T-cell (primary cell): Measurements from ENCODE around the gene CUX1. TPM values are rescaled to one million over a fixed set of nuclear protein-coding genes. Genes with fewer than 3 reads are reported as not detected.

Experiments
- ATAC-seq, 4 experiments: fragments of 200-7000 bp in 3 of 4; fragments of 150-1000 bp in 1 of 4; cut with Tn5 transposase; replicated peaks in 1 of 4; 1 replicate in 3 of 4; 2 replicates in 1 of 4; pipeline ENCODE4 v1.10.0; 2021; ENCODE audit warnings: moderate library complexity in 3 of 4, mild to moderate bottlenecking in 2 of 4, moderate number of reproducible peaks in 1 of 4
- CTCF ChIA-PET, 2 donors: fragments of 300-600 bp; sonication (Branson Sonifier 250); formaldehyde crosslinking; loops; one replicate each; lab custom pipeline; 2022; ENCODE audit warnings: antibody characterized with exemption in 2 of 2; lab: Charles Lee
- POLR2A ChIA-PET, 2 donors: fragments of 300-600 bp; sonication (Branson Sonifier 250); formaldehyde crosslinking; loops; one replicate each; lab custom pipeline; 2022; ENCODE audit warnings: antibody characterized with exemption in 2 of 2; lab: Charles Lee
- DNase-seq, 35 experiments: peaks; one replicate each; pipeline versions ENCODE4 v3.0.0 to v3.0.0-alpha.2; 2013 to 2023
- H3K27ac ChIP-seq: one replicate; pipeline ENCODE4 v1.5.1; 2013; ENCODE audit warnings: low read length
- H3K27me3 ChIP-seq, 2 experiments: replicated peaks in 1 of 2; 1 replicate in 1 of 2; 2 replicates in 1 of 2; pipeline versions ENCODE4 v1.6.1 to v1.7.0; 2013; ENCODE audit warnings: low read length in 1 of 2, mixed read lengths in 1 of 2; ENCODE audit not compliant: control insufficient read depth in 2 of 2, insufficient read depth in 2 of 2; ENCODE audit errors: extremely low read depth in 1 of 2
- H3K36me3 ChIP-seq, 2 donors: 1 replicate in 1 of 2; 2 replicates in 1 of 2; pipeline versions ENCODE4 v1.6.1 to v1.7.0; 2013; ENCODE audit warnings: low read length in 1 of 2; ENCODE audit not compliant: control insufficient read depth in 2 of 2, insufficient read depth in 1 of 2; ENCODE audit errors: extremely low read depth in 1 of 2
- H3K4me1 ChIP-seq, 2 experiments: 1 replicate in 1 of 2; 2 replicates in 1 of 2; pipeline versions ENCODE4 v1.6.1 to v1.7.0; 2013; ENCODE audit warnings: low read length in 2 of 2, mixed read lengths in 1 of 2; ENCODE audit not compliant: insufficient read depth in 2 of 2, control insufficient read depth in 1 of 2; ENCODE audit errors: extremely low read depth in 1 of 2
- H3K4me3 ChIP-seq, 2 donors: 1 replicate in 1 of 2; 2 replicates in 1 of 2; pipeline versions ENCODE4 v1.5.1 to v1.7.0; 2013; ENCODE audit warnings: mild to moderate bottlenecking in 2 of 2, low read length in 1 of 2, moderate library complexity in 1 of 2; ENCODE audit not compliant: control insufficient read depth in 1 of 2; ENCODE audit errors: extremely low read depth in 1 of 2
- H3K9me3 ChIP-seq: 2 replicates; pipeline ENCODE4 v1.7.0; 2013
- H3K27ac Mint-ChIP-seq, 2 donors: one replicate each; pipeline ENCODE4 v1.8.0; 2020 to 2021; ENCODE audit warnings: mild to moderate bottlenecking in 2 of 2, mixed read lengths in 2 of 2
- H3K27me3 Mint-ChIP-seq, 2 donors: one replicate each; pipeline ENCODE4 v1.8.0; 2021 to 2022; ENCODE audit warnings: mixed read lengths in 2 of 2
- H3K36me3 Mint-ChIP-seq: one replicate; pipeline ENCODE4 v1.8.0; 2021; ENCODE audit warnings: mixed read lengths
- H3K4me1 Mint-ChIP-seq, 3 donors: one replicate each; pipeline ENCODE4 v1.8.0; 2020 to 2022; ENCODE audit warnings: mixed read lengths in 3 of 3, mild to moderate bottlenecking in 1 of 3
- H3K4me3 Mint-ChIP-seq, 3 donors: one replicate each; pipeline ENCODE4 v1.8.0; 2020 to 2022; ENCODE audit warnings: mild to moderate bottlenecking in 3 of 3, mixed read lengths in 3 of 3, moderate library complexity in 3 of 3
- H3K9me3 Mint-ChIP-seq, 3 donors: one replicate each; pipeline ENCODE4 v1.8.0; 2020 to 2022; ENCODE audit warnings: mixed read lengths in 3 of 3
- WGBS: methylation state at CpG from one replicate; pipeline ENCODE4 v1.1.5; 2013; ENCODE audit warnings: missing lambda C conversion rate; ENCODE audit not compliant: insufficient coverage; 5-methylcytosine and 5-hydroxymethylcytosine counted together
- total RNA-seq, 35 experiments: library from RNA in 6 of 35; stranded (reverse) in 6 of 35; fragments of 120-200 nt in 1 of 35; gene quantifications; one replicate each; pipeline versions ENCODE4 v1.2.1 to v1.2.4 and lab custom pipeline; 2013 to 2026

CUX1 gene
- total RNA-seq, 5 donors from 2014 or later (not counting 1 experiment from before 2014, with no cell fraction given): 36.9 to 50.2 (median 42.8) TPM

DNA sequence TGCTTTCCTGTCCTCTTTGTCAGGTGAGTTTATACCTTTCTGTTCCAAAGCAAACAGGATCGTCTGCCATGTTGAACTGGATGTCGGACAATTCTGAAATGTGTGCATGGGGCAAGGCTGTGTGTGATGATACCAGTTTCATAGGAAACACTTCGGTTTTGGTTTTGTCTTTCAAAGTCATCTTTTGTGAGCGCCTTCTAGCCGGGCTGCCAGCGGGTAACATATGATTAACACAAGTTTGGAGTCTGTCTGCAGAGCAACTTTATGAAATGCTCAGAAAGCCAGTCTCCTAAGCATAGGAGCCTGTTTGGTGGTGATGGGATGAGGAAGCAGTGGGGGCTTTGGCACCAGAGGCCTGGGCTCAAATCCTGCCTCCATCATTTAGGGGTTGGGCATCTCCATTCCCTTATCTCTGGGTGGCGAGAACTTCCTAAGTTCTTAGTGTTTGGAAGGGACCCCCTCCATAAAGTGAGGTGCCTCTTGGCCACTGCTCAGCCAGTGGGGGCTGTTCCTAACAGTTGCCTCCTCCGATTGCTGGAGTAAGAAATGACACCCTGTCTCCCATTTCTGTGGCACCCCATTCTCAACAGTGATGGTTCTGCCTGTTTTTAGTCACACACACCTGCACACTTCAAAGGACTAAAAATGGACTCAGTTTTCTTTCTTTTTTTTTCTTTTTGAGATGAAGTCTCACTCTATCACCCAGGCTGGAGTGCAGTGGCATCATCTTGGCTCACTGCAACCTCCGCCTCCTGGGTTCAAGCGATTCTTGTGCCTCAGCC lies 36.8 kb downstream of the CUX1 start:
- Histone ChIP-seq H3K36me3 (no peaks in the 10 kb centered on the region), H3K27ac (no peak overlapping the region), H3K4me1 (peaks cover 9 to 23% of the 10 kb centered on the region in 2 experiments), H3K9me3 (no peaks in the 10 kb centered on the region), H3K4me3 (no peak overlapping the region), H3K27me3 (no peaks in the 10 kb centered on the region)
- peaks cover 35 to 48% (median 43%) of the 10 kb centered on the region in 3 donors for H3K4me1 Mint-ChIP-seq
- H3K36me3 Mint-ChIP-seq: peaks cover 4% of the 10 kb centered on the region
- ATAC-seq: no peak
- H3K9me3 Mint-ChIP-seq: peaks cover 0 to 4% (median 0%) of the 10 kb centered on the region in 3 donors
- CTCF ChIA-PET: interaction anchor here in 1 of 2 donors (0.6 kb wide), 1 partner anchor 1178 kb away, joined by 7 read pairs; no protein-coding TSS in a partner anchor
- no peaks in the 10 kb centered on the region for H3K27me3 Mint-ChIP-seq
- H3K4me3 Mint-ChIP-seq: no peak overlapping the region
- DNase-seq: no peak
- peak overlapping the region; percentile 18 to 49 for H3K27ac Mint-ChIP-seq
- POLR2A ChIA-PET: no interaction called here
- WGBS: 71% methylated on average over 8 of the region's 10 CpGs

- peaks cover 47 to 56% (median 55%) of the 10 kb centered on the region in 3 donors for H3K4me1 Mint-ChIP-seq
- peak overlapping the region; percentile 77 for H3K27ac ChIP-seq
- 3% methylated on average over 31 of the region's 33 CpGs for WGBS
- H3K4me1 ChIP-seq: peaks cover 9 to 23% of the 10 kb centered on the region in 2 experiments
- peak; percentile 55 to 91 (median 76) for DNase-seq
- ATAC-seq: peak; percentile 88 to 96 (median 92)
- no peaks in the 10 kb centered on the region for H3K9me3 Mint-ChIP-seq
- H3K9me3 ChIP-seq: no peaks in the 10 kb centered on the region
- POLR2A ChIA-PET: no interaction called here
- H3K27ac Mint-ChIP-seq: peak overlapping the region; percentile 95 to 99
- no peaks in the 10 kb centered on the region for H3K36me3 ChIP-seq
- H3K4me3 Mint-ChIP-seq: peak overlapping the region; percentile 91 to 96 (median 95)
- CTCF ChIA-PET: interaction anchor here (0.6 to 0.9 kb wide), 5 partner anchors 8 to 179 kb away, joined by 3 to 7 read pairs (median 3); no protein-coding TSS in a partner anchor
- no peaks in the 10 kb centered on the region for H3K27me3 ChIP-seq
- H3K27me3 Mint-ChIP-seq: no peaks in the 10 kb centered on the region
- H3K36me3 Mint-ChIP-seq: no peaks in the 10 kb centered on the region
- peak overlapping the region; percentile 54 to 84 for H3K4me3 ChIP-seq
Measured at GRCh38 chr7:101856473-101857357, 39.3 kb downstream of the CUX1 start.

GRCh38 chr7:101857358-101857811 lies 40.0 kb downstream of the CUX1 start:
- ATAC-seq: peak in 2 of 4 experiments; percentile 3 to 24
- H3K9me3 ChIP-seq: no peaks in the 10 kb centered on the region
- Mint-ChIP-seq H3K36me3 (no peaks in the 10 kb centered on the region), H3K27ac (peak overlapping the region; percentile 95 to 99), H3K4me3 (peak overlapping the region; percentile 91 to 96 (median 95)), H3K9me3 (no peaks in the 10 kb centered on the region), H3K27me3 (no peaks in the 10 kb centered on the region), H3K4me1 (peaks cover 47 to 56% (median 55%) of the 10 kb centered on the region in 3 donors)
- peaks cover 9 to 23% of the 10 kb centered on the region in 2 experiments for H3K4me1 ChIP-seq
- POLR2A ChIA-PET: no interaction called here
- peak overlapping the region; percentile 54 to 84 for H3K4me3 ChIP-seq
- CTCF ChIA-PET: interaction anchor here in 1 of 2 donors (0.6 to 0.9 kb wide), 3 partner anchors 8 to 178 kb away, joined by 3 to 7 read pairs (median 4); no protein-coding TSS in a partner anchor
- no peaks in the 10 kb centered on the region for H3K27me3 ChIP-seq
- WGBS: 77% methylated on average over 4 of the region's 11 CpGs
- DNase-seq: no peak
- peak overlapping the region; percentile 77 for H3K27ac ChIP-seq
- no peaks in the 10 kb centered on the region for H3K36me3 ChIP-seq

DNA sequence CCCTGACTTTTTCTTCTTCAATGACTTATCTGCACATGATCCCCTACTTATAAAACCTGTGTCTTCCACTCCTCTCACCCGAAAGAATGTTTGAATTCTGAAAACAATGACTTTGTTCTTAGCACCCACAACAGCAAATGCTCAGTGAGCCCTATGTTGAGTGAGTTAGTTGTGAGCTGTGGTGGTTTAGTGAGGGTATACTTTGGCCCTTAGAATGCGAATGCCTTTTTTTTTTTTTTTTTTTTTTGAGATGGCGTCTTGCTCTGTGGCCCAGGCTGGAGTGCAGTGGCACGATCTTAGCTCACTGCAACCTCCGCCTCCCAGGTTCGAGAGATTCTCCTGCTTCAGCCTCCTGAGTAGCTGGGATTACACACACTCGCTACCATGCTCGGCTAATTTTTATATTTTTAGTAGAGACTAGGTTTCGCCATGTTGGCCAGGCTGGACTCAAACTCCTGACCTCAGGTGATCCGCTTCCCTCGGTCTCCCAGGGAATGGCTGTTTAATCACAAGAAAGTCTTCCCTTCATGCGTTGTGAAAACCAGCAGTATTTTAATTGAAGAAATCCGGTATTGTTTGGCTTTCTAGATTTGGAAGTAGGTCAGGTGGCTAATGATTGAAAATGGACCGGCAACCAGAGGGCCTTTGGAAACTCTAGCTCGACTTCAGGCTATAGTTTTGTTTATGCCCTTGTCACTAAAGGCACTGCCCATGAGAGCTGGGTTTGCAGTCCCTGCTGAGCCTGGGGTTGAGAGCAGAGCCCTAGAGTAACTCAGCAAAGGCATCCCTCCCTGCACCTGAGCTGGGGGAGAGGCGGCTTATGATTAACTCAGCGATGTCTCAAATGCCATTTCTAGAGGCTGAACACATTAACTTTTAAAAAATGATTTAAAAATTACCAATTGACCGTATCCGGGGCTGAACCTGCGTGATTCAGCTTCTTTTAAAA lies 41.3 kb downstream of the CUX1 start:
- H3K36me3 Mint-ChIP-seq: peaks cover 3% of the 10 kb centered on the region
- Histone ChIP-seq H3K4me1 (peaks cover 9 to 23% of the 10 kb centered on the region in 2 experiments), H3K36me3 (no peaks in the 10 kb centered on the region), H3K9me3 (no peaks in the 10 kb centered on the region), H3K4me3 (no peak overlapping the region), H3K27ac (peak overlapping the region; percentile 3), H3K27me3 (no peaks in the 10 kb centered on the region)
- H3K27me3 Mint-ChIP-seq: no peaks in the 10 kb centered on the region
- no peak for ATAC-seq
- ChIA-PET POLR2A (interaction anchor here in 1 of 2 donors (0.5 kb wide), 1 partner anchor 94 kb away, joined by 4 read pairs; no protein-coding TSS in a partner anchor), CTCF (interaction anchor here (0.7 to 0.8 kb wide), 3 partner anchors 11 to 56 kb away, joined by 4 to 8 read pairs (median 5); no protein-coding TSS in a partner anchor)
- no peak for DNase-seq
- H3K27ac Mint-ChIP-seq: peak overlapping the region in 1 of 2 donors; percentile 14
- H3K4me1 Mint-ChIP-seq: peaks cover 45 to 59% (median 53%) of the 10 kb centered on the region in 3 donors
- no peaks in the 10 kb centered on the region for H3K9me3 Mint-ChIP-seq
- peak overlapping the region in 2 of 3 donors; percentile 49 to 95 for H3K4me3 Mint-ChIP-seq
- WGBS: 95% methylated on average over 14 of the region's 20 CpGs

DNA sequence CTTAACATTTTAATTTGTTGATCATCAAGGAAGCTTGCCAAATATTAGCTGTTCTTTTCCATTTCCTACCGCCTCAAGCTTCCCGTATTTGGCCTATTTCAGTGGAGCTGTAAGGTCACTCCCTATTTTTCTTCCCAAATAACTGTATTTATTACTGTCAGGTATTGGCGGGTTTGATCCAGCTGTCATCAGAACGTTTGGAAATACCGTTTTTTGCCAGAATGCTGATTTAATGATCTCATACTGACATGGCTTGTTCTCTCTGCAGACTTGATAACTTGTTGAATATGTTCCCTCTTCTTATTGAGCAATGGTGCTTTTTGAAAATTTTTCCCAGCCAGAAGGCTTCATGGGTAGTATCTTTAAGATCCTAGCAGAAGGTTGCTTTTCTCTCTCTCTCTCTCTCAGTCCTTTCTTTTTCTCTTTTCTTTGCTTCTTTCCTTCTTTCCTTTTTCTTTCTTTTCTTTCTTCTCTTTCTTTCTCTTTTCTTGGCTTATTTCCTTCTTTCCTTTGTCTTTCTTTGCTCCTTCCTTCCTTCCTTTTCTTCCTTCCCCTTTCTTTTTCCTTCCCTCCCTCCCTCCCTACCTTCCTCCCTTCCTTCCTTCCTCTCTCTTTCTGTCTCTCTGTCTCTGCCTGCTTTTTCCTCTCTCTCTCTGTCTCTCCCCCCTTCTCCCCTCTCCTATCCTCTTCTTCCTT lies 42.1 kb downstream of the CUX1 start:
- H3K36me3 Mint-ChIP-seq: peaks cover 3% of the 10 kb centered on the region
- CTCF ChIA-PET: interaction anchor here in 1 of 2 donors (0.8 kb wide), 1 partner anchor 30 kb away, joined by 5 read pairs; no protein-coding TSS in a partner anchor

More for the DNA sequence above, 42.1 kb downstream of the CUX1 start:
- Histone ChIP-seq H3K4me3 (no peak overlapping the region), H3K36me3 (no peaks in the 10 kb centered on the region), H3K27ac (no peak overlapping the region), H3K9me3 (no peaks in the 10 kb centered on the region), H3K27me3 (no peaks in the 10 kb centered on the region), H3K4me1 (peaks cover 7 to 21% of the 10 kb centered on the region in 2 experiments)
- no peaks in the 10 kb centered on the region for H3K9me3 Mint-ChIP-seq
- WGBS: 80% methylated on average over 1 of the region's 5 CpGs
- POLR2A ChIA-PET: no interaction called here
- no peaks in the 10 kb centered on the region for H3K27me3 Mint-ChIP-seq
- peaks cover 38 to 55% (median 47%) of the 10 kb centered on the region in 3 donors for H3K4me1 Mint-ChIP-seq
- H3K27ac Mint-ChIP-seq: no peak overlapping the region
- DNase-seq: no peak
- H3K4me3 Mint-ChIP-seq: no peak overlapping the region
- no peak for ATAC-seq
